ENCODE data around the gene SPIB. TPM values are rescaled to one million over a fixed set of nuclear protein-coding genes. Genes with fewer than 3 reads are reported as not detected.

The SPIB gene
- total RNA-seq, 2 donors from 2014 or later: not detected

GRCh38 chr19:50406829-50407228, 11.9 kb upstream of the SPIB start:
- H3K36me3 ChIP-seq: peaks cover 18% of the 10 kb centered on the region

GRCh38 chr19:50409347-50409746, 9.4 kb upstream of the SPIB start:
- no peak for DNase-seq (ENCODE audit: low spot score)
- Histone ChIP-seq H3K27me3 (no peaks in the 10 kb centered on the region), H3K9me3 (no peaks in the 10 kb centered on the region), H3K4me1 (no peaks in the 10 kb centered on the region), H3K4me3 (no peak overlapping the region), H3K36me3 (peaks cover 10% of the 10 kb centered on the region), H3K27ac (no peak overlapping the region)
- no peak for TF ChIP-seq CTCF (IDR thresholded peaks at IDR 0.05)

More at GRCh38 chr19:50406829-50407228, 11.9 kb upstream of the SPIB start:
- DNase-seq (ENCODE audit: low spot score): no peak
- no peaks in the 10 kb centered on the region for H3K4me1 ChIP-seq
- no peaks in the 10 kb centered on the region for H3K9me3 ChIP-seq
- H3K27me3 ChIP-seq: no peaks in the 10 kb centered on the region
- no peak for TF ChIP-seq CTCF (IDR thresholded peaks at IDR 0.05)
- H3K27ac ChIP-seq: no peak overlapping the region
- no peak overlapping the region for H3K4me3 ChIP-seq

GRCh38 chr19:50410109-50410508, 8.6 kb upstream of the SPIB start:
- peaks cover 10% of the 10 kb centered on the region for H3K36me3 ChIP-seq
- no peak for DNase-seq (ENCODE audit: low spot score)
- H3K4me1 ChIP-seq: no peaks in the 10 kb centered on the region
- no peak overlapping the region for H3K27ac ChIP-seq
- no peaks in the 10 kb centered on the region for H3K27me3 ChIP-seq
- no peak overlapping the region for H3K4me3 ChIP-seq
- H3K9me3 ChIP-seq: no peaks in the 10 kb centered on the region
- no peak for TF ChIP-seq CTCF (IDR thresholded peaks at IDR 0.05)

- DNase-seq (ENCODE audit: low spot score): no peak
- Histone ChIP-seq H3K27me3 (no peaks in the 10 kb centered on the region), H3K36me3 (peaks cover 10% of the 10 kb centered on the region), H3K9me3 (no peaks in the 10 kb centered on the region), H3K4me3 (no peak overlapping the region), H3K4me1 (no peaks in the 10 kb centered on the region), H3K27ac (no peak overlapping the region)
- TF ChIP-seq CTCF (IDR thresholded peaks at IDR 0.05): no peak
Observed at GRCh38 chr19:50412419-50412818, 6.3 kb upstream of the SPIB start.

GRCh38 chr19:50413096-50413495, 5.6 kb upstream of the SPIB start:
- no peak for TF ChIP-seq CTCF (IDR thresholded peaks at IDR 0.05)
- no peaks in the 10 kb centered on the region for H3K9me3 ChIP-seq
- DNase-seq (ENCODE audit: low spot score): no peak
- no peak overlapping the region for H3K4me3 ChIP-seq
- H3K4me1 ChIP-seq: no peaks in the 10 kb centered on the region
- no peak overlapping the region for H3K27ac ChIP-seq
- H3K27me3 ChIP-seq: no peaks in the 10 kb centered on the region
- peaks cover 10% of the 10 kb centered on the region for H3K36me3 ChIP-seq

- Histone ChIP-seq H3K27ac (no peak overlapping the region), H3K9me3 (no peaks in the 10 kb centered on the region), H3K27me3 (peaks cover 0 to under 1% of the 10 kb centered on the region in 2 donors), H3K36me3 (peaks cover 10% of the 10 kb centered on the region), H3K4me1 (peaks cover 0 to 4% of the 10 kb centered on the region in 2 donors), H3K4me3 (no peak overlapping the region)
- no peak for DNase-seq (ENCODE audit: low spot score)
- no peak for TF ChIP-seq CTCF (IDR thresholded peaks at IDR 0.05)
Observed at GRCh38 chr19:50413531-50413930, 5.2 kb upstream of the SPIB start.
